ENCODE data around the gene HAUS5. TPM values are rescaled to one million over a fixed set of nuclear protein-coding genes. Genes with fewer than 3 reads are reported as not detected.
"Not testable (repeated sequence)": the region's sequence is repeated elsewhere in the genome, so short reads cannot be mapped to it uniquely, and the experiment has no call there.

Gene HAUS5
- total and polyA plus RNA-seq, 12 donors = 5.2 to 38.2 (median 10.8) TPM

DNA sequence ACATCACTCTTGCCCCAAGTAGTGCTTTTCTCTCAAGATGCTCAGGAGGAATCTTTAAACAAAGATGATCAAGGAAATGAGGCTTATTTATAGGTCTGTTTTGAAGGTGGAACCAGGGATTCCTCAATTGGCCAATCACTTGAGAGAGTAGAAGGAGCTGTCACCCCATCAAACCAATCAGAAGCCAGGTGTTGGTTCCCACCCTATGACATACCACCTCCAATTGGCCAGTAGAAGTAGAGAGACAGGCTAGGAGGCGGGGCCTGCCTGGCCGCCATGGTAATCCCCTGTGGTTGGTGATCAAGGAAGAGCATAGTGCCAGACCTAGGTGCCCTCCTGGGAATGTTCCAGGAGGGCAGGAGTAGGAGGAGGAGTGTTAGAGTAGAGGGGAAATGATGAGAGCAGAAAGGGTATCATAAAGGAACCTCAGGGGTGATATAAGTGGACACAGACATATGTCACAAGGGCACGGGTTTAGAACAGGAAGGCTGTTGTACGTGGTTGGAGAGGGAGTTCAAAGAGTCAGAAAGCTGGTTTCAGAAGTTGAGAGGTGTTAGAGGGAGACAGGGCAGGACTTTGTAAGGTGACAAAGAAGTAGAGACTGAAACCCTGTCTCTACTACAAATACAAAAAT lies 16.1 kb upstream of the HAUS5 start:
- TF ChIP-seq, protein P1, sequence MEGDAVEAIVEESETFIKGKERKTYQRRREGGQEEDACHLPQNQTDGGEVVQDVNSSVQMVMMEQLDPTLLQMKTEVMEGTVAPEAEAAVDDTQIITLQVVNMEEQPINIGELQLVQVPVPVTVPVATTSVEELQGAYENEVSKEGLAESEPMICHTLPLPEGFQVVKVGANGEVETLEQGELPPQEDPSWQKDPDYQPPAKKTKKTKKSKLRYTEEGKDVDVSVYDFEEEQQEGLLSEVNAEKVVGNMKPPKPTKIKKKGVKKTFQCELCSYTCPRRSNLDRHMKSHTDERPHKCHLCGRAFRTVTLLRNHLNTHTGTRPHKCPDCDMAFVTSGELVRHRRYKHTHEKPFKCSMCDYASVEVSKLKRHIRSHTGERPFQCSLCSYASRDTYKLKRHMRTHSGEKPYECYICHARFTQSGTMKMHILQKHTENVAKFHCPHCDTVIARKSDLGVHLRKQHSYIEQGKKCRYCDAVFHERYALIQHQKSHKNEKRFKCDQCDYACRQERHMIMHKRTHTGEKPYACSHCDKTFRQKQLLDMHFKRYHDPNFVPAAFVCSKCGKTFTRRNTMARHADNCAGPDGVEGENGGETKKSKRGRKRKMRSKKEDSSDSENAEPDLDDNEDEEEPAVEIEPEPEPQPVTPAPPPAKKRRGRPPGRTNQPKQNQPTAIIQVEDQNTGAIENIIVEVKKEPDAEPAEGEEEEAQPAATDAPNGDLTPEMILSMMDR (IDR thresholded peaks at IDR 0.05) = no peak
- TF ChIP-seq POLR2A (IDR thresholded peaks at IDR 0.05) = no peak
- WGBS, 4 donors = 57 to 69% (median 65%) methylated on average over 4 of the region's 4 CpGs
- H3K4me1 ChIP-seq (replicated peaks in 1 of 2) = no peaks in the 10 kb centered on the region
- DNase-seq = no peak
- no peaks in the 10 kb centered on the region for H3K27me3 ChIP-seq
- H3K36me3 ChIP-seq (replicated peaks in 1 of 2) = no peaks in the 10 kb centered on the region
- H3K4me3 ChIP-seq = no peak overlapping the region
- no peak overlapping the region for H3K27ac ChIP-seq
- intact Hi-C loops (cut with DNase I) = loop anchor here in 1 of 2 donors (5.0 kb wide), 1 partner anchor 49 kb away; the partner anchor contains the start of gene TMEM147
- H3K9me3 ChIP-seq (replicated peaks in 1 of 3) = no peaks in the 10 kb centered on the region

- Histone ChIP-seq H3K27me3 (no peaks in the 10 kb centered on the region), H3K4me1 (replicated peaks in 1 of 2) (no peaks in the 10 kb centered on the region), H3K4me3 (no peak overlapping the region), H3K36me3 (replicated peaks in 1 of 2) (no peaks in the 10 kb centered on the region), H3K27ac (no peak overlapping the region), H3K9me3 (replicated peaks in 1 of 3) (no peaks in the 10 kb centered on the region)
- intact Hi-C loops (cut with DNase I) = no loop called here
- 84 to 92% (median 87%) methylated on average over 3 of the region's 3 CpGs for WGBS, 4 donors
- TF ChIP-seq, protein P1 (IDR thresholded peaks at IDR 0.05) = no peak
- no peak for TF ChIP-seq POLR2A (IDR thresholded peaks at IDR 0.05)
- DNase-seq = no peak
Measured at GRCh38 chr19:35601971-35602370, 10.6 kb upstream of the HAUS5 start.

DNA sequence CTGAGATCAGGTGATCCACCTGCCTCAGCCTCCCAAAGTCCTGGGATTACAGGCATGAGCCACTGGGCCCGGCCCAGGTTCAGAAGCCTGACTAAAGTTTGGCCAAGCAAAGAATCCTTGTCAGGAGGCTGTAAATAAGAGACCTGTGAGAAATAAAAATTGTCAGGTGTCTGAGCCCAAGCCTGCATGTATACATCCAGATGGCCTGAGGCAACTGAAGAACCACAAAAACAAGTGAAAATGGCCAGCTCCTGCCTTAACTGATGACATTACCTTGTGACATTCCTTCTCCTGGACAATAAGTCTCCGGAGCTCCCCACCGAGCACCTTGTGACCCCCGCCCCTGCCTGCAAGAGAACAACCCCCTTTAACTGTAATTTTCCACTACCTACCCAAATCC lies 8.1 kb upstream of the HAUS5 start:
- H3K9me3 ChIP-seq (replicated peaks in 1 of 3); H3K4me3 ChIP-seq; H3K36me3 ChIP-seq (replicated peaks in 1 of 2); H3K27ac ChIP-seq; intact Hi-C loops (cut with DNase I); DNase-seq; H3K4me1 ChIP-seq (replicated peaks in 1 of 2); H3K27me3 ChIP-seq: not testable (repeated sequence)
- WGBS, 4 donors = 70 to 81% (median 77%) methylated on average over 4 of the region's 4 CpGs

DNA sequence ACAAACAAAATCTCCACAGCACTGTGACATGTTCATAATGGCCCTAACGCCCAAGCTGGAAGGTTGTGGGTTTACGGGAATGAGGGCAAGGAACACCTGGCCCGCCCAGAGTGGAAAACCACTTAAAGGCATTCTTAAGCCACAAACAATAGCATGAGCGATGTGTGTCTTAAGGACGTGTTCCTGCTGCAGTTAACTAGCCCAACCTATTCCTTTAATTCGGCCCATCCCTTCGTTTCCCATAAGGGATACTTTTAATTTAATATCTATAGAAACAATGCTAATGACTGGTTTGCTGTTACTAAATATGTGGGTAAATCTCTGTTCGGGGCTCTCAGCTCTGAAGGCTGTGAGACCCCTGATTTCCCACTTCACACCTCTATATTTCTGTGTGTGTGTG lies 5.4 kb upstream of the HAUS5 start:
- 78 to 82% (median 79%) methylated on average over 7 to 8 of the region's 8 CpGs for WGBS, 4 donors
- not testable (repeated sequence) for H3K4me1 ChIP-seq (replicated peaks in 1 of 2)

DNA sequence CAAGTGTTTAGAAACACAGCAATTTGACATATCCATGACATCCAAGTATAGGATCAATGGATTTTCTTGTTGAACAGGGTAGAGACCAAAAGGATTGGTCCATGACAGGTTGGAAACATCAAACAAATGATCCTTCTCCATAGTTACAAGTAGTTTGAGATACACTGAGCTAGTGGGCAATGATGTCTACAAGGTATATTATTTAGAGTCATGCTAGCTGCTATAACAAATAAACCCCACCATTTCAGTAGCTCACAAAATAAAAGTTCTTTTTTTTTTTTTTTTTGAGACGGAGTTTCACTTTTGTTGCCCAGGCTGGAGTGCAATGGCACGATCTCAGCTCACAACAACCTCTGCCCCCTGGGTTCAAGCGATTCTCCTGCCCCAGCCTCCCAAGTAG lies 4.9 kb upstream of the HAUS5 start:
- no peaks in the 10 kb centered on the region for H3K36me3 ChIP-seq (replicated peaks in 1 of 2)
- H3K4me1 ChIP-seq (replicated peaks in 1 of 2) = peaks cover 0 to 3% of the 10 kb centered on the region in 2 donors
- no peak overlapping the region for H3K4me3 ChIP-seq
- H3K27me3 ChIP-seq = no peaks in the 10 kb centered on the region
- TF ChIP-seq, protein P1 (IDR thresholded peaks at IDR 0.05) = no peak
- no peak for TF ChIP-seq POLR2A (IDR thresholded peaks at IDR 0.05)
- no peak for DNase-seq
- WGBS, 4 donors = 78 to 88% (median 81%) methylated on average over 3 of the region's 3 CpGs
- intact Hi-C loops (cut with DNase I) = no loop called here
- H3K9me3 ChIP-seq (replicated peaks in 1 of 3) = no peaks in the 10 kb centered on the region
- no peak overlapping the region for H3K27ac ChIP-seq

More for the DNA sequence above, 5.4 kb upstream of the HAUS5 start:
- H3K9me3 ChIP-seq (replicated peaks in 1 of 3); intact Hi-C loops (cut with DNase I); H3K36me3 ChIP-seq (replicated peaks in 1 of 2); DNase-seq; H3K4me3 ChIP-seq; H3K27ac ChIP-seq; H3K27me3 ChIP-seq: not testable (repeated sequence)
